ENCODE results near the gene NUTF2.

The NUTF2 gene

DNA sequence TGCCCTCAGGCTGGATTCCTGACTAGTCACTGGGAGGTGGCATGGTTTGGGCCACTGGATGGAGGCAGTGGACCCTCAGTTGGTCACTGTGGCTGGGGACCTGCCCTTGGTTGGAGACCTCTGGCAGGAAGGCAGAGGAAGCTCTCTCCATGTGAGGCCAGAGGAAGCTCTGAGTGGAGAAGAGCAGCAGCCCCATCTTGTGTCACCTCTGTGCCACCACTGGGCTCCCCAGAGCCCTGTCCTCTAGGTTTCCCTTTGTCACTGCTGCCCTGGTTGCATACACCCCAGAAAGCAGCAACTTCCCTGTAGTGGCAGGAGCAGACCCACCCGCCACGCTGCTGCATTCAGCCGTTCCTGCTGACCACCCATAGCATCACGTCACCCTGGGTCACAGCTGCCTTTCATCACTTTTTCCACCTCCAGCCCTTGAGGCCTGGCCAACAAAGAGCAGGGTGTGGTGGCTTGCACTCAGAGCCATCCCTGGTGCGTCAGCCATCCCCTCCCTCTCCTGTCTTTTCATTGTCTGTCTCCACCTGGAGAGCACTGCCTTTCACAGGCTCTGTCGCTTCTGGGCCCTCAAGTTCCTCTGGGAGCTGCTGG lies 73.0 kb downstream of the NUTF2 start:
- H3F3A ChIP-seq (ENCODE audit: insufficient read depth, low read length) = no peaks in the 10 kb centered on the region
- H4K20me1 ChIP-seq (ENCODE audit: insufficient read depth, low read length) = no peaks in the 10 kb centered on the region

More for the DNA sequence above, 73.0 kb downstream of the NUTF2 start:
- Histone ChIP-seq H3K9ac (ENCODE audit: low read length) (no peak overlapping the region), H3K79me2 (ENCODE audit: insufficient read depth, low read length) (no peaks in the 10 kb centered on the region), H3K4me2 (ENCODE audit: low read length) (no peak overlapping the region), H3K27ac (ENCODE audit: low read depth, low read length, poor library complexity, severe bottlenecking) (no peak overlapping the region), H3K4me3 (ENCODE audit: low read depth, low read length, poor library complexity, severe bottlenecking) (no peak overlapping the region), H3K4me1 (ENCODE audit: insufficient read depth, low read length, severe bottlenecking) (no peaks in the 10 kb centered on the region), H3K27me3 (ENCODE audit: insufficient read depth, low read length) (no peaks in the 10 kb centered on the region), H3K9me3 (ENCODE audit: low read length) (no peaks in the 10 kb centered on the region), H3K36me3 (ENCODE audit: insufficient read depth, low read length) (peaks cover 8% of the 10 kb centered on the region; the same call in 1 of the 2 replicates), H3K9me2 (ENCODE audit: low read depth, low read length) (no peaks in the 10 kb centered on the region), H2AFZ (ENCODE audit: low read length) (no peak overlapping the region)
- no peak for TF ChIP-seq EZH2 (IDR thresholded peaks at IDR 0.05; ENCODE audit: borderline replicate concordance, low read length)

Data from OCI-LY1 (cell line).